ENCODE measurements around the gene GPR152.
"Not testable (repeated sequence)": the region's sequence is repeated elsewhere in the genome, so short reads cannot be mapped to it uniquely, and the experiment has no call there.

The GPR152 gene

DNA sequence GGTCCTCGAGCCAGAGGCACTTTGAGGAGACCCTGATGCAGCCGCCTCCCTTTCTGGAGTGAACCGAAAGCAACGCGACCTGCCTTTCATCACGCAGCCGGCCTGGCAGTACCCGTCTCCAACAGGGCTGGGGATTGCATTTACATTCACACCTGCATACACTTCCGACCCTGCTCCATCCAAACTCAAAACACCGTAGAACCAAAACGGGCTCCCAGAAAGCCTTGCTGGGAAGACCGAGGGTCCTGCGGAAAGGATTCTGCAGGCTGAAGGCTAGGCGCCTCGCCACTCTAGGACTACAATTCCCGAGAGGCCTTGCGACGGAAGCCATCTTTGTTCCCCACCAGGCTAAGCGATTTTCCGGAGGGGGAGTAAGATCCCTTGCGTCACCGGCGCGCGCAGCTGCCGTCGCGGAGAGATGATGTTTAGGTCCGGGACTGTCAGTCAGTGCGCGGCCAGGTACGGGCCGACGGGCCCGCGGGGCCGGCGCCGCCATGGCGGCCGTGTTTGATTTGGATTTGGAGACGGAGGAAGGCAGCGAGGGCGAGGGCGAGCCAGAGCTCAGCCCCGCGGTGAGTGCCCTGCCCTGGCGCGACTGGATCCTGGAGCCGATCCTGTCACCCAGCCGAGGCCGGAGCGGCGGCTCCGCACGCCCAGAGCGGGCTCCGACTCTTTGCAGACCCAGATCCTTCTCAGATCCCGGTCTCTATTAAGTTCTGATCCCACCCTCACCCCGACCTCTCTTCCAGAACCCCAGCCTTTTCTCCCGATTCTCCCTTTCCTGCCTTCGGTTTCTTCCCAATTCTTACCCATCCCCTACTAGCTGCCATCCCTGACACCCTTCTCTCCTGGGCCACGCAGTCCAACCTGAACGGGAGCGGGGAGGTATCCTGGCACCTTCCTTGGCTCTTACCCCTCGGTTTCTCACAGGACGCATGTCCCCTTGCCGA lies 24.2 kb downstream of the GPR152 start, which contains the start of gene RPS6KB2:
RPS6KB2 (plus strand) TSS at position 443 of the 950 bp plus-strand sequence; CDS start at position 495, 52 bp downstream.
- DNase-seq (ENCODE audit: low read depth in 2 of 3, low spot score in 1 of 3) = peak; percentile 98 to 100 (median 98)

DNA sequence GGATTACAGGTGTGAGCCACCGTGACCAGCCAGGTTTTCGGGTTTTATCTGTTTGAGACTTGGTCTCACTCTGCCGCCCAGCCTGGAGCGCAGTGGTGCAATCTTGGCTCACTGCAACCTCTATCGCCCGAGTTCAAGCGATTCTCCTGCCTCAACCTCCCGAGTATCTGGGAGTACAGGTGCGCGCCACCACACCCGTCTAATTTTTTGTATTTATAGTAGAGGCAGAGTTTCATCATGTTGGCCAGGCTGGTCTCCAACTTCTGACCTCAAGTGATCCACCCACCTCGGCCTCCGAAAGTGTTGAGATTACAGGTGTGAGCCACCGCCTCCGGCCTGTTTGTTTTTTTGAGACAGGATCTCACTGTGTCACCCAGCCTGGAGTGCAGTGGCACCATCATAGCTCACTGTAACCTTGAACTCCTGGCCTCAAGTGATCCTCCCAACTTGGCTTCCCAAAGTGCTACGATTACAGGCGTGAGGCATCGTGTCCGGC lies 25.1 kb downstream of the GPR152 start:
- not testable (repeated sequence) for DNase-seq (ENCODE audit: low read depth in 2 of 3, low spot score in 1 of 3)

DNA sequence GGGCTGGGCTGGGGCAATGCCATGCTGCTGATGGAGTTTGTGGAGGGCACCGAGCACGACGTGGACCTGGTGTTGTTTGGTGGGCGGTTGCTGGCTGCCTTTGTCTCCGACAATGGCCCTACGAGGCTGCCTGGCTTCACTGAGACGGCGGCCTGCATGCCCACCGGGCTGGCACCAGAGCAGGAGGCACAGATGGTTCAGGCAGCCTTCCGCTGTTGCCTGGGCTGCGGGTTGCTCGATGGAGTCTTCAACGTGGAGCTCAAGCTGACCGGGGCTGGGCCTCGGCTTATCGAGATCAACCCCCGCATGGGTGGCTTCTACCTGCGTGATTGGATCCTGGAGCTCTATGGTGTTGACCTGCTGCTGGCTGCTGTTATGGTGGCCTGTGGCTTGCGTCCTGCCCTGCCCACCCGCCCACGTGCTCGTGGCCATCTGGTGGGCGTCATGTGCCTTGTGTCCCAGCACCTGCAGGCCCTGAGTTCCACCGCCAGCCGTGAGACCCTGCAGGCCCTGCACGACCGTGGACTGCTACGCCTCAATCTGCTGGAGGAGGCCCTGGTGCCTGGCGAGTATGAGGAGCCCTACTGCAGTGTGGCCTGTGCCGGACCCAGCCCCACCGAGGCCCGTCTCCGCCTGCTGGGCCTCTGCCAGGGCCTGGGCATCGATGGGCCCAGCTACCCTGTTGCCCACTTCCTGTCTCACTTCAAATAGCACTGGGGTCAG lies 28.5 kb downstream of the GPR152 start:
- no peak for DNase-seq (ENCODE audit: low read depth in 2 of 3, low spot score in 1 of 3)

DNA sequence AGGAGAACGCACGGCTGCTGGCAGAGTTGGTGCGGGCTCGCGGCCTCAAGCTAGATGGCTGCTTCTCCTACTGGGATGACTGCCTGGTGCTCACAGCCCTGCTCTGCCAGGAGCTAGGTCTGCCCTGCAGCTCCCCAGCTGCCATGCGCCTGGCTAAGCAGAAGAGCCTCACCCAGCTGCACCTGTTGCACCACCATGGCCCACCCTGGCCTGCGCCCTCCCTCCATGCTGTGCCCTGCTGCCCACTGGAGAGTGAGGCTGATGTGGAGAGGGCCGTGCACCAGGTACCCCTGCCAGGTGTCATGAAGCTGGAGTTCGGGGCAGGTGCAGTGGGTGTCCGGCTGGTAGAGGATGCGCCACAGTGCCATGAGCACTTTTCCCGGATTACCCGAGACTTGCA lies 29.1 kb downstream of the GPR152 start:
- DNase-seq (ENCODE audit: low read depth in 2 of 3, low spot score in 1 of 3) = no peak

DNA sequence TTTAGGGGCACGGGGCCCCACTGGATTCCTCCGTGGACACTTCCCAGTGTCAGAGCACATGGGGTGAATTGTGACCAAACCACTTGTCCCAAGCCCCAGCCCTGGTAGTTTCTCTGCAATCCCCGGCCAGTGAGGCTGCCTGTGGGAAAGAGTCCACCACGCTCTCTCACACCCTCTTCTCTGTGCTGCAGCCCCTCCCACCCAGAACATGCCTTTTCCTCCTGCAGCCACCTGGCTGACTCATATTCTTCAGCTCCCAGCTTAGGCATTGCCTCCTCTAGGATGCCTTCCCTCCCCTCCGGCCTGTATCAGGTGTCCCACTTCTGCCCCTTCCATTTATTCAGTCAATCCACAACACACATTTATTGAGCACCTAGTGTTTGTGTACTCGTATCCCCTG lies 29.6 kb downstream of the GPR152 start:
- DNase-seq (ENCODE audit: low read depth in 2 of 3, low spot score in 1 of 3) = no peak

DNA sequence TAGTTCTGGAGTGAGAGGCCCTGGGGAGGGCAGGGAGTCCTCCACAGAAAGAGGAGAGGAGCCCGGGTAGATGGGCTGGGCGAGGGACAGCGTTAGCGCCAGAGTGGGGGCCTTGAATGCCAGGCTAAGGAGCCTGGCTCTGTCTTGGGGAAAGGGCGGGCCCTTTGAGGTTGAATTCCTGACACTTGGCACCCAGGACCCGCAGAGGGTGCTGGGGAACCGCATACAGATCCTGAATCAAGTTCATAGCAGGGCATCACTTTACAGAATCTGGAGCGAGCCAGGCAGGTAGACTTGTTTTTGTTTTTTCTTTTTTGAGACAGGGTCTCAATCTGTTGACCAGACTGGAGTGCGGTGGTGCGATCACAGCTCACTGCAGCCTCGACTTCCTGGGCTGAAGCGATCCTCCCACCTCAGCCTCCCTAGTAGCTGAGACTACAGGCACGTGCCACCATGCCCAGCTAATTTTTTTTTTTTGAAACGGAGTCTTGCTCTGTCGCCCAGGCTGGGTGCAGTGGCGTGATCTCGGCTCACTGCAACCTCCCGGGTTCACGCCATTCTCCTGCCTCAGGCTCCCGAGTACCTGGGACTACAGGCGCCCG lies 31.0 kb downstream of the GPR152 start:
- DNase-seq (ENCODE audit: low read depth in 2 of 3, low spot score in 1 of 3) = no peak

DNA sequence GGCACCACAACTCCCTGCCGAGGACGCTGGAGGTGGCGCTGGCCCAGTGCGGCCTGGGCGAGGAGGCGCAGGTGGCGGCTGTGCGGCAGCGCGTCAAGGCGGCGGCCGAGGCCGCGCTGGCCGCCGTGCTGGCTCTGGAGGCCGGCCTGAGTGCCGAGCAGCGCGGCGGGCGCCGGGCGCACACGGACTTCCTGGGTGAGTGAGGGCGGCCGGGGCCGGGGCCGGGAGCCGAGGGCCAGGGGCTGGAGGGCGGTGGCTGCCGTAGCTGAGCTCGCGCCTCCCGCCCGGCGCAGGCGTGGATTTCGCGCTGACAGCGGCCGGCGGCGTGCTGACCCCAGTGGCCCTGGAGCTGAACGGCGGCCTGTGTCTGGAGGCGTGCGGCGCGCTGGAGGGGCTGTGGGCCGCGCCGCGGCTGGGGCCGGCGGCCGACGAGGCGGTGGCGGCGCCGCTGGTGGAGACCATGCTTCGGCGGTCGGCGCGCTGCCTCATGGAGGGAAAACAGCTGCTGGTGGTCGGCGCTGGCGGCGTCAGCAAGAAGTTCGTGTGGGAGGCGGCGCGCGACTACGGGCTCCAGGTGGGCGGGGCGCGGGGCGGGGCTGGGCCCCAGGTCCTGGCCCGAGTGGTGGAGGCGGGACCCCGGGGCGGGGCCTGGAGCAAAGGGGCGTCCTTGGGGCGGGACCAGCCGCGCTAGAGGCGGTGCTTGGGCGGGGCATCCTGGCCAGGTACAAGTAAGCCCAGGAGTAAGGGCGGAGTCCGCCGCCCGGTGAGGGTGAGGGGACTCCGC lies 31.7 kb downstream of the GPR152 start:
- peak; percentile 97 to 99 (median 97) for DNase-seq (ENCODE audit: low read depth in 2 of 3, low spot score in 1 of 3)

DNA sequence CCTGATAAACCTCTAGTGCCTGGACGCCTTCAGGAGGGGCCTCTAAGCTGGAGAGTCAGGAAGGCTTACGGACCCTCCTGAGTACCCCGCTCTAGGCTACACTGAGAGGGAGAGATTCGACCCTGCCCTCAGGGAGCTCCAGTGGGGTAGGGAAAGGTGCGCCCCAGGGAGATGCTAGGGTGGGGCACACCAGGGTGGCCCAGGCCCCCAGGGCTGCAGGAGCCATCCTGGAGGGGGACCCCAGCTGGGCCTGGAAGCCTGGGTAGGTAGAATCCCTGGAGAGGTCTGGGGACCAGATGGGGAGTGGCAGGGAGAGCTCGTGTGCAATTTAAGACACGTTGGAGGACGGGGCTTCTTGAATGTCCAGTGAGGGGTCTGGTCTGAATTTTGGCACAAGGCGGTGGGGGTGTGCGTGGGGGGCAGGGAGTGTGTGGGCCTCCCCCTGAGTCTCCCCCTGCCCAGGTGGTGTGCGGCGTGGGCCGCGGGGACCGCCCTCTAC lies 32.3 kb downstream of the GPR152 start:
- DNase-seq (ENCODE audit: low read depth in 2 of 3, low spot score in 1 of 3) = no peak

DNA sequence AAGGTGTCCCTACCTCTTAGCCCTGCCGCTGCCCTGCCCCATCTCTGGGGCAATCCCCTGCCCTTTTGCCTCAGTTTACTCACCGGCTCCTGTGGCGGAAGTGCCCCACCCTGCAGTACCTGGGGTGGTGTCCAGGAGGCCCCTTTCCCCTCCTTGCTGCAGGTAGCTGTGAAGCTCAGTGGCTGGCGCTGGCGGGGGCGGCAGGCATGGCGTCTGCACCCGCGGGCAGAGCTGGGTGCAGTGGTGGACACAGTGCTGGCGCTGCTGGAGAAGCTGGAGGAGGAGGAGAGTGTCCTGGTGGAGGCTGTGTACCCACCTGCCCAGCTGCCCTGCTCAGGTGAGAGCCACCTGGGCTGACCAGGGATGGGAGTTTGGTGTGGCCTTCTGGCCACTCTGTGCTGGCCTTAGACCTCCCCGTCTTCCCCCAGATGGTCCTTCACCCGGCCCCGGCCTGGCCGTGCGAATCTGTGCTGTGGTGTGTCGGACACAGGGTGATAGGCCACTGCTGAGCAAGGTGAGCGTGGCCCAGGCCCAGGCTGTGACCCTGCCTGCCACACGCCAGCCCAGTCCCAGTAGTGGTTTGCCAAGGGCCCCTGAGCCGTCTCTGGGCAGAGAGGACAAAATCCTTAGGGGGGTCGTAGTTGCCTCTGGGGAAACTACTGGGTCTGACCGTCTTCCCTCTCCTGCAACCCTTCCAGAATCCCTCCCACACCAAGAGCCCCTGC lies 33.0 kb downstream of the GPR152 start:
- no peak for DNase-seq (ENCODE audit: low read depth in 2 of 3, low spot score in 1 of 3)

DNA sequence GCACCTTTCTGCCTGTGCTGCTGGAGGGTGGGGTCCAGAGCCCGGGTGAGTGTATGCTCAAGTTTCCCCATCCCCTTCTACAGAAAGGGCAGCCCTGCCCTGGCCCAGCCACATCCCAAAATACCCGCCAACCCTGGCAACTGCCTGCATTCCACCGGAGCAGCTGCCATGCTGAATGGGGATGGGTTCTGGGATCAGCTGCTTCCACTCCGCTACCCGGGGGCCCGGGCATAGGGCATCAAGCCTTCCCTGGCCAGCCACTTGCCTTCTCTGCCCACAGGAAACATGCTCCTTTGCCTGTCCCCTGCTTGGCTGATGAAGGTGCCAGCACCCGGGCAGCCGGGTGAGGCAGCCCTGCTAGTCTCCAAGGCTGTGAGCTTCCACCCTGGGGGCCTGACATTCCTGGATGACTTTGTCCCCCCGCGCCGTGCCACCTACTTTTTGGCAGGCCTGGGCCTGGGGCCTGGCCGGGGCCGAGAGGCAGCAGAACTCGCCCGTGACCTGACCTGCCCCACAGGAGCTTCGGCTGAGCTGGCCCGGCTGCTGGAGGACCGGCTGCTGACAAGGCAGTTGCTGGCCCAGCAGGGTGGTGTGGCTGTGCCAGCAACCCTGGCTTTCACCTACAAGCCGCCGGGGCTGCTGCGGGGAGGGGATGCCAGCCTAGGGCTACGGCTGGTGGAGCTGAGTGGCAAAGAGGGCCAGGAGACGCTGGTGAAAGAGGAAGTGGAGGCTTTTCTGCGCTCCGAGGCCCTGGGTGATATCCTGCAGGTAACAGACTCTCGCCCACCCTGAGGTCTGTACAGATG lies 33.9 kb downstream of the GPR152 start:
- DNase-seq (ENCODE audit: low read depth in 2 of 3, low spot score in 1 of 3) = no peak

DNA sequence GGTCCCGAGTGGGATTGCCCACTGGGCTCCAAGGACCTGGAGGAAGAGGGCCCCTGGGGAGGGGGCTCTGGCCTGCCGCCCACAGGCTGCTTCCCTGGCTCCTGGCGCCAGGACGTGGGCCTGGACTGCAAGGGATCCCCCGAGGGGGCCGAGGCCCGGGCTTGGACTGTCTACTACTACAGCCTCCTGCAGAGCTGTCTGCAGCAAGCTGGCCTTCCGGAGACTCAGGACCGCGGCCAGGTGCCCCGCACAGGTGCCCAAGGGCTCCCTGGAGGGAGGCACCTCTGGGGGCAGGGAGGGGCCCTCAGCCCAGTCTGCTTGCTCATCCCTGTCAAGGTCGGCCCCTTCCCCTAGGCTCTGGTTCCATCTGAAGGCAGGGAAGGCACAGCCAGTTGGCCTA lies 35.1 kb downstream of the GPR152 start:
- no peak for DNase-seq (ENCODE audit: low read depth in 2 of 3, low spot score in 1 of 3)

DNA sequence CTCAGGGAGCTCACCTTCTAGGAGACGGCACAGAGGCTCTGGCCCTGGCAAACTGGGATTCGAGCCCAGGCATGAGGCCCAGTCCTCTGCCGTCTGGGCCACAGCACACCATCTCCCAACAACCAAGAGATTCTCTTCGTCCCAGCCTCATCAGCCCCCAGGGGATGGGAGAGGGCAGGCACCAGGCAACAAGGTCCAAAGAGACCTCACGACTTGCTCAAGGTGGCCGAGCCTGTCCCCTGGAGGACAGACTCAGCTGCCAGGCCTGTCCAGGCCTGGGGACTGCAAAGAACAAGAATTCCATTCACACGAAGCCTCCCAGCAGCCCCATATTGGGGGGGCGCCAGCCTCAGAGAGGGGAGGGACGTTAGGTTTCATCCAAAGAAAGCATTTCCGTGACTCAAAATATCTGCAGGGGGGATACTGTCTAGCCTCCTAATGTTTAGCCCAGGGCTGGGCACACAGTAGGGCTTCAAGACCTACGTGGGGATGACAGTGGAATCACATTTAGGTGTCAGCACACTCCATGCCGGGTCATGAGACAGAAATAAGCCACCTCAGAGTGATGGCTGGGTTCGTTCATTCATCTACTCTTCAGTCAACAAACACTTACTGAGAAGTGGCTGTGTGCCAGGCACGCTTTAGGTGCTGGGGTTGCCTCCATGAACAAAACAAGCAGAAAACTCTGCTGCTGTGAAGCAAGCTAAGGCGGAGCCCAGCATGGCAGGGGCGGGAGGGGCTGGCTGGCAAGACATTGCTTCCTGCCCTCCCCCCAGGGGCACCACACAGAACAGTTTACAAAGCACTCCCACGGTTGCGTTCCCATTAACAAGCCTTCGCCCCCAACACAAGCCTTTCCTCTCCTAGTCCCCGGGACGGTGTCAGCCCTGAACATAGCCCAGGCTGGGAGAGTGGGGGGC lies 35.9 kb downstream of the GPR152 start:
- DNase-seq (ENCODE audit: low read depth in 2 of 3, low spot score in 1 of 3) = no peak

DNA sequence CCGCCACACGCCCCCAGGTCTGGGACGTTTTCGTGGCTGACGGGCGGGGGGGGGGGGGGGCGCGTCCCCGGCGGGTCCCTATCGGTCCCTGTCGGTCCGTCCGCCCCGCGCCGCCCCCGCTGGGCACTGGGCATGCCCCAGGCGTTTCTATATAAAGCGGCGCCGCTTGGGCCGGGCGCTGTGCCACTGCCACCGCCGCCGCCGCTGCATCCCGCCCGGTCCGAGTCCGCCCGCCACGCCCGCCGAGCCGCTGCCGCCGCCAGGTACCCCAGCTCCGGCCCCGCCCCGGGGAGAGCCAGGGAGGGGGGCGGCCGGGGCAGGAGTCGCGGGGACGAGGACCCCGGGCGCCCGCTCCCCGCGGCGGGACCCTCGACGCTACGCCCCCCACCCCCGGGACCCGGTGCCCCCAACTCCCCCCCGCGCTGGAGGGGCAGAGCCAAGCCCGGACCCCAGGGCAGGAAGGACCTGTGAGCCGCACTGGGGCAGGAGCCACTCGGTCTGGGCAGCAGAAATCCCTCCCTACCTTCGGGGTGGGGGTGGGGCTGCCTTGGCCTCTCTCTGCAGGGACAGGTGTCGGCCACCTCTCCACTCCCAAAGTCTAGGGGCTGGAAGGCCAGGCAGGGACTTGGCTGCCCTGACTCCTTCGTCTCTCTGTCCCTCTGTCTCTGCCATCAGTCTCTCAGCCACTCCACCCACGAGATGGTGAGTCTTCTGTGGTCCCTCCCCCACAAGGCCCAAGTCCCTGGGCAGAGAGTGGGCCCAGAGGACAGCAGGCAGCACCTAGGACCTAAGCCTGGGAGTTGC lies 36.8 kb downstream of the GPR152 start, which contains the start of gene CARNS1:
CARNS1 (plus strand) TSS at position 178 of the 804 bp plus-strand sequence; CDS start at position 700, 522 bp downstream.
- DNase-seq (ENCODE audit: low read depth in 2 of 3, low spot score in 1 of 3) = no peak

DNA sequence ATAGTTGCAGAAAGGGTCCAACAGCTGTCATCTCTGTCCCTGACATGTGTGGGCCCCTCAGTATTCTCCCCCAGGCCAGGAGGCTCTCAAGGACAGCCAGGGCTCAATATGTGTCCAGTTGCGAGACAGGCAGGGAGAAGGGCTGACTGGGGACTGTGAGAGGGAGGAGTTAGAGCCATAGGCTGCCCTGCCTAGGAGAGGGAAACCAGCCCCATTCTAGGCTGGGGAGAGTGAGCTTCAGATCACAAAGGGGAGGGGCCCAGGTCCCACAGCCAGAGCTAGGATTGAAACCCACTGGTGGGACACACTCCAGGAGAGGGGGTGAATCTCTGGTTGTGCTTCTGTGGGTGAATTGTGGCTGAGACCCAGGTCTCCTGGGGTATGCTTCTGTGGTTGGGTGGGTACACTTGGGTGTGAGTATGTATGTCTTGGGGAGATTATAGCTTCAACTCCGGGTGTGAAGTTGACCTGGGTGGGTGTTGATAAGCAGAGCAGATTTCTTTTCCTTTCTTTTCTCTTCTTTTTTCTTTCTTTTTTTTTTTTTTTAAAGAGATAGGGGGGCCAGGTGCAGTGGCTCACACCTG lies 39.2 kb downstream of the GPR152 start:
- no peak for DNase-seq (ENCODE audit: low read depth in 2 of 3, low spot score in 1 of 3)

DNA sequence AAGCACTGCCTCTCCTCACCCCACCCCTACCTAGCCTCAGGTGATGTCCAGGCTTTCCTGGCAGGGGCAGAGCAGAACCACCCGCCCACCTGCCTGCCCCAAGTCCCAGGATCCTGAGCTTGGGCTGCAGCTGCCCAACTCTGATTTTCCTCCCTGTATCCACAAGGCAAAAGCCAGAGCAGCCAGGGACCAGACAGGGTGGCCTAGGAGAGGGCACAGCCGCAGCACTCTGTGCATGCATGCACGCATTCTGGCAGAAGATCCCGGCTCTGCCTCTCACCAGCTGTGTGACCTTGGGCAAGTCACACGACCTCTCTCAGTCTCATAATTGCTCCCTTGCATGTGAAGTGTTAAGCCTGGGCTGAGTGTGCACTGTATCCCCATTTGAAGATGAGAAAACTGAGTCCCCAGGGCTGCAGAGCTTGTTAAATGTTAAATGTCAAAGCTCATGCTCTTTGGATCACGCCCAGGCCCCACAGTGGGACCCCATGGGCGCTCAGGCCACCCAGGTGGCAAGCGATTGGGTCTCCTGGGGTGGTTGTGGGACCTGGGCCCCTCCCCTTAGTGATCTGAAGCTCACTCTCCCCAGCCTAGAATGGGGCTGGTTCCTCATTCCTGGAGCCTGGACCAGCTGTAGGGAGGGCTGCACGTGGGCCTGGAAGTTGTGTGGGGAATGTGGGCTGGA lies 39.9 kb downstream of the GPR152 start:
- no peak for DNase-seq (ENCODE audit: low read depth in 2 of 3, low spot score in 1 of 3)

DNA sequence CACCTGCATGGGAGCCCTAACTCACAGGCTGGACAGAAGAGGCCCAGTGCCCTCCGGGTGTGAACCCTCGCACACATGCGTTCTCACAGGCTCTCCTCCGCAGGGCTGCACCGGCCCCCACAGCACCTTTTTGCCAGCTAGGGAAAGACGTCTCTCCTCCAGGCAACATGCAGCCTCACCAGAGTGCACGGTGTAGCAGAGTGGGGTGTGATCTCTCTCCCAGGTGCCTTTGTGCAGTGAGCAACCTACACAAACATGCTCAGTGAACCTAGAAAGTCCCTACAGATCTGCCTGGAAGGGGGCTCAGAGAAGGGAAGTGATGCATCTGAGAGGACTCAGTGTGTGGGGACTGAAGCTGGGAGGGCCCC lies 40.8 kb downstream of the GPR152 start:
- DNase-seq (ENCODE audit: low read depth in 2 of 3, low spot score in 1 of 3) = no peak
